ENCODE data around the gene MARK2. TPM values are rescaled to one million over a fixed set of nuclear protein-coding genes. Genes with fewer than 3 reads are reported as not detected.

Gene MARK2
- total and polyA plus RNA-seq, 2 donors: 12.7 to 17.5 TPM

DNA sequence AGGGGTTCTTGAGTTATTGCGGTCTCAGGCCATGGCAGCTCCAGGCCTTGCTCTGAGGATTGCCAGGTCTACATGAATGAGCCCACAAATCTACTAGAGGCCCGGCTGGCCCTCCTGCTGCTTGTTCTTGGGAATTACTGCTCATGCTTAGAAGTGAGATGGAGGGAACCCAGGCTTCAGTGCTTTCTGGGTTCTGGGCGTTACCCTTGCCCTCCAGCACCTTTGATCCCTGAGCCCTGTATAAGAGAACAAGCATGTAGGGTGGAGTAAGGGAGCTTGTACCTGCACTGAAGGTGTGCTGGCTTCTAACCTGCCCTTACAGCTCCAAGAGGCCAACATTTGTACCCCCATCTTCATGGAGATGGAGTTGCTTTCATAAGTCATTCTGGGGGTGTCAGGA is 103.9 kb downstream of the MARK2 start:
- 98% methylated on average over 3 of the region's 3 CpGs for WGBS
- H3K4me1 ChIP-seq (ENCODE audit: control insufficient read depth in 2 of 2, insufficient read depth in 2 of 2, low read length in 2 of 2): peaks cover 4 to 23% of the 10 kb centered on the region in 2 donors
- peaks cover 18 to 24% of the 10 kb centered on the region in 2 donors for H3K36me3 ChIP-seq (ENCODE audit: control insufficient read depth in 2 of 2, insufficient read depth in 2 of 2, low read length in 1 of 2)
- H3K27ac ChIP-seq (ENCODE audit: low read depth in 1 of 2, low read length in 1 of 2): no peak overlapping the region
- no peak for DNase-seq (ENCODE audit: low read depth in 6 of 9, low spot score in 9 of 9)
- H3K4me3 ChIP-seq (ENCODE audit: low read length in 2 of 2): no peak overlapping the region
- H3K9me3 ChIP-seq (ENCODE audit: control insufficient read depth in 2 of 2, insufficient read depth in 1 of 2, low read length in 1 of 2): no peaks in the 10 kb centered on the region
- H3K27me3 ChIP-seq (ENCODE audit: control insufficient read depth in 2 of 2, insufficient read depth in 1 of 2, low read length in 1 of 2): no peaks in the 10 kb centered on the region

DNA sequence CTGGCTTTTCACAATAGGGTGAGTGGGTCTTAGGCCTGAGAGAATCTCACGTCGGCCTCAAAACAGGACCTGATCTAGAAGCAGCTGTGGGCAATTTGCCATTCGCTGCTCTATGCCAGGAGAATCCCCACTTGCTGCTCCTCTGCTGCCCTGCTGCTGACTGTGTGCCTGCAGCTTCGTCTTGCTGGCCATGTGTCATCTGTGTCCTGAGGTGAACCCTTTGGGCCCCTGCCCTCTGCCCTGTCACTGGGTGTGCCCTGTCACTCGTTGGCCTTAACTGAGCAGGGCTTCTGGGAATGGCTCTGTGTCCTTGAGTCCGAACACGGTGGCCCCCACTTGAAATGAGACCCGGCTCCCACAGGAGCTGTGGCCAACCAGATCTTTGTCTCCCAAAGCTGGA is 106.1 kb downstream of the MARK2 start:
- Histone ChIP-seq H3K27me3 (ENCODE audit: control insufficient read depth in 2 of 2, insufficient read depth in 1 of 2, low read length in 1 of 2) (no peaks in the 10 kb centered on the region), H3K4me3 (ENCODE audit: low read length in 2 of 2) (no peak overlapping the region), H3K36me3 (ENCODE audit: control insufficient read depth in 2 of 2, insufficient read depth in 2 of 2, low read length in 1 of 2) (peaks cover 18 to 27% of the 10 kb centered on the region in 2 donors), H3K4me1 (ENCODE audit: control insufficient read depth in 2 of 2, insufficient read depth in 2 of 2, low read length in 2 of 2) (peaks cover 0 to 9% of the 10 kb centered on the region in 2 donors), H3K9me3 (ENCODE audit: control insufficient read depth in 2 of 2, insufficient read depth in 1 of 2, low read length in 1 of 2) (no peaks in the 10 kb centered on the region), H3K27ac (ENCODE audit: low read depth in 1 of 2, low read length in 1 of 2) (no peak overlapping the region)
- DNase-seq (ENCODE audit: low read depth in 6 of 9, low spot score in 9 of 9): no peak
- 94% methylated on average over 8 of the region's 8 CpGs for WGBS

DNA sequence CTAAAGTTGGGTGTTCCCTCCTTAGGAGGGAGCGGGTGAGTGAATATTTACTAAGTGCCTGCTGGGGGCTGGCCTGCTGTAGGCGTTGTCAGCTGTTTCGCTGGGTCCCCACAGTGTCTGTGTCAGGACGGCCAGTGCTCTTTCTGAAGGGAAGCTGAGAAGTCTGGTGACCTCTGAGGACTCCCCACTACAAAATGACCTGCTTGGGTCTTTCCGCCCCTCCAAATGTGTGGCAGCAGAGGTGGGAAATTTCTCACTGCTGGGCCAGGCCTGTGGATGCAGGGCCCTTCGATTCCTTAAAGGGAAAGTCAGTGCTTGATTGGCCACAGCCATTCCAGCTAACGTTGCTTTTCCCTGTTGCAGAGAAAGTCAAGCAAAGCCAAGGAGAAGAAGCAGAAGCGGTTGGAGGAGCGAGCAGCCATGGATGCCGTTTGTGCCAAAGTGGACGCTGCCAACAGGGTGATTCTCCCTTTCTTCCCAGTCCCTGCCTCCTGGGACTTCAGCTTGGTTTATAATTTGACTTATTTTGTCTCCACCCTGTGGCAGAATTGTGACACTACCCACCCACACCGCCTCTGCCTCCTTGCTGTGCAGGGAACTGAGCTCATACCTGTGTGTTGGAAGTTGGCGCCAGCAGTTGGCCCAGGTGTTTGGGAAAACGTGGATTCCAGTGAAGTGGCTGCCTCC is 106.7 kb downstream of the MARK2 start:
- Histone ChIP-seq H3K36me3 (ENCODE audit: control insufficient read depth in 2 of 2, insufficient read depth in 2 of 2, low read length in 1 of 2) (peaks cover 18 to 27% of the 10 kb centered on the region in 2 donors), H3K9me3 (ENCODE audit: control insufficient read depth in 2 of 2, insufficient read depth in 1 of 2, low read length in 1 of 2) (no peaks in the 10 kb centered on the region), H3K4me1 (ENCODE audit: control insufficient read depth in 2 of 2, insufficient read depth in 2 of 2, low read length in 2 of 2) (peaks cover 0 to 6% of the 10 kb centered on the region in 2 donors), H3K4me3 (ENCODE audit: low read length in 2 of 2) (no peak overlapping the region), H3K27me3 (ENCODE audit: control insufficient read depth in 2 of 2, insufficient read depth in 1 of 2, low read length in 1 of 2) (no peaks in the 10 kb centered on the region), H3K27ac (ENCODE audit: low read depth in 1 of 2, low read length in 1 of 2) (no peak overlapping the region)
- 75% methylated on average over 14 of the region's 14 CpGs for WGBS
- DNase-seq (ENCODE audit: low read depth in 6 of 9, low spot score in 9 of 9): peak in 4 of 9 donors; percentile 31 to 67 (median 52)

DNA sequence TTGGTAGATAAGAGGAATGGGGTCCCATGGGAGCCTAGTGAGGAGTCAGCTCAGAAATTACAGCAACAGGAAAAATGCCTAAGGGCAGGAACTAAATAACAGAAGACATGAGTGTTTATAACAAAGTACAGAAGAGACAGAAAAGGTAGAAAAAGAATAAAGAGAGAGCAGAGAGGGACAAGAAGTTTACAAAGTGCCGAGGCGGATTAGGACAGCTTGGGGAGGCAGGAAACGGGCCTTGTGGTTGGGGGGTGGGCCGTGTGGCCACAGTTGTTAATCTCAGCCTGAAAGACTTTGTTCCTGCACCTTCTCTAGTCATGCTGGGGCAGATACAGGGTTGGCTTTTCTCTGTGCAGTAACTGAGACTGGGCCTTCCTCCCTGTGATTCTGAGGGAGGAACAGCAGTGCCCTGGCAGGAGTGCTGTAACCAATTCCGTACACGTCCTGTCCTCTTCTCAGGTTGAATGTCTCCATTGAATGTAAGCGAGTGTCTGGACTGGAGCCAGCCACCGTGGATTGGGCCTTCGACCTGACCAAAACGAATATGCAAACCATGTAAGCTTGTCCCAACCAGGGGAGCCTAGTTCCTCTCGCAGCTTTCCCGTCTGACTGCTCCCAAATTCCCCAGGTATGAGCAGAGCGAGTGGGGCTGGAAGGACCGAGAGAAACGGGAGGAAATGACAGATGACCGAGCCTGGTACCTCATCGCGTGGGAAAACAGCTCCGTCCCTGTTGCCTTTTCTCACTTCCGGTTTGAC is 113.0 kb downstream of the MARK2 start:
- Histone ChIP-seq H3K9me3 (ENCODE audit: control insufficient read depth in 2 of 2, insufficient read depth in 1 of 2, low read length in 1 of 2) (no peaks in the 10 kb centered on the region), H3K27ac (ENCODE audit: low read depth in 1 of 2, low read length in 1 of 2) (peak overlapping the region; percentile 19 to 62), H3K27me3 (ENCODE audit: control insufficient read depth in 2 of 2, insufficient read depth in 1 of 2, low read length in 1 of 2) (no peaks in the 10 kb centered on the region), H3K4me3 (ENCODE audit: low read length in 2 of 2) (no peak overlapping the region), H3K4me1 (ENCODE audit: control insufficient read depth in 2 of 2, insufficient read depth in 2 of 2, low read length in 2 of 2) (peaks cover 9 to 25% of the 10 kb centered on the region in 2 donors), H3K36me3 (ENCODE audit: control insufficient read depth in 2 of 2, insufficient read depth in 2 of 2, low read length in 1 of 2) (peaks cover 41 to 52% of the 10 kb centered on the region in 2 donors)
- WGBS: 53% methylated on average over 20 of the region's 20 CpGs
- peak in 3 of 9 donors; percentile 23 to 53 (median 41) for DNase-seq (ENCODE audit: low read depth in 6 of 9, low spot score in 9 of 9)

- Histone ChIP-seq H3K4me3 (ENCODE audit: low read length in 2 of 2) (no peak overlapping the region), H3K9me3 (ENCODE audit: control insufficient read depth in 2 of 2, insufficient read depth in 1 of 2, low read length in 1 of 2) (no peaks in the 10 kb centered on the region), H3K4me1 (ENCODE audit: control insufficient read depth in 2 of 2, insufficient read depth in 2 of 2, low read length in 2 of 2) (peaks cover 9 to 30% of the 10 kb centered on the region in 2 donors), H3K27me3 (ENCODE audit: control insufficient read depth in 2 of 2, insufficient read depth in 1 of 2, low read length in 1 of 2) (no peaks in the 10 kb centered on the region), H3K36me3 (ENCODE audit: control insufficient read depth in 2 of 2, insufficient read depth in 2 of 2, low read length in 1 of 2) (peaks cover 42 to 49% of the 10 kb centered on the region in 2 donors), H3K27ac (ENCODE audit: low read depth in 1 of 2, low read length in 1 of 2) (peak overlapping the region in 1 of 2 donors; percentile 19)
- 97% methylated on average over 4 of the region's 4 CpGs for WGBS
- DNase-seq (ENCODE audit: low read depth in 6 of 9, low spot score in 9 of 9): no peak
These were observed 113.7 kb downstream of the MARK2 start for GRCh38 chr11:63952570-63952969.

DNA sequence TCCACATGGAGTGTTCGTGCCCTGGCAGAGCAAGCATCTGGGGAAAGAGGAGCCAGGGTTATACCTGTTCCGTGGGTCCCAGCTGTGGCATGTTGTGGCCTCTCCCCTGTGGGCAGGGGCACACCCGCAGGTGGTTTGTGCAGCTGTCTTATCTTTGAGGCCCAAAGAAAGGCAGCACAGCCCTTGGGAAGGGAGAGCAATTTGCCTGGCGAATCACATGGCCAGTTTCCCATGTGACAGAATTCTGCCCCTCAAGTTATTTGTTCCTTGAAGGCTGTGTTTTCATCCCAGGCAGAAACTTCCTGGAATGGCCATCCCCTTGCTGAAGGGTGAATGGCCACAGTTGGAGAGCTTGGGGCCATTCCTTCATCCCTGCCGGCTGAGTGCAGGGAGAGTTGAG is 119.1 kb downstream of the MARK2 start:
- no peaks in the 10 kb centered on the region for H3K27me3 ChIP-seq (ENCODE audit: control insufficient read depth in 2 of 2, insufficient read depth in 1 of 2, low read length in 1 of 2)
- no peak overlapping the region for H3K4me3 ChIP-seq (ENCODE audit: low read length in 2 of 2)
- peaks cover 35 to 36% of the 10 kb centered on the region in 2 donors for H3K36me3 ChIP-seq (ENCODE audit: control insufficient read depth in 2 of 2, insufficient read depth in 2 of 2, low read length in 1 of 2)
- peaks cover 0 to 47% of the 10 kb centered on the region in 2 donors for H3K4me1 ChIP-seq (ENCODE audit: control insufficient read depth in 2 of 2, insufficient read depth in 2 of 2, low read length in 2 of 2)
- H3K9me3 ChIP-seq (ENCODE audit: control insufficient read depth in 2 of 2, insufficient read depth in 1 of 2, low read length in 1 of 2): no peaks in the 10 kb centered on the region
- peak in 1 of 9 donors; percentile 46 for DNase-seq (ENCODE audit: low read depth in 6 of 9, low spot score in 9 of 9)
- 72% methylated on average over 5 of the region's 5 CpGs for whole genome bisulfite sequencing
- H3K27ac ChIP-seq (ENCODE audit: low read depth in 1 of 2, low read length in 1 of 2): no peak overlapping the region

Other genes starting within 250 kb of the MARK2 start
- gene PLAAT3, start 224.7 kb upstream of the MARK2 start, total RNA-seq: 2.1 TPM
- 21.8 TPM for gene PLAAT3, start 224.7 kb upstream of the MARK2 start, polyA plus RNA-seq
- gene ATL3, start 167.7 kb upstream of the MARK2 start, total RNA-seq: 17.8 TPM
- 18.9 TPM for gene ATL3, start 167.7 kb upstream of the MARK2 start, polyA plus RNA-seq
- gene RTN3, start 157.6 kb upstream of the MARK2 start, total RNA-seq: 26.0 TPM
- gene RTN3, start 157.6 kb upstream of the MARK2 start, polyA plus RNA-seq: 57.7 TPM
- 15.7 TPM for gene ZFTA, start 70.3 kb upstream of the MARK2 start, total RNA-seq
- gene ZFTA, start 70.3 kb upstream of the MARK2 start, polyA plus RNA-seq: 10.3 TPM
- 17.5 TPM for gene SPINDOC, start 25.7 kb upstream of the MARK2 start, total RNA-seq
- gene SPINDOC, start 25.7 kb upstream of the MARK2 start, polyA plus RNA-seq: 11.7 TPM
- 2.4 TPM for gene RCOR2, start 78.1 kb downstream of the MARK2 start, total RNA-seq
- 0.87 TPM for gene RCOR2, start 78.1 kb downstream of the MARK2 start, polyA plus RNA-seq
- gene NAA40, start 99.9 kb downstream of the MARK2 start, total RNA-seq: 9.1 TPM
- gene NAA40, start 99.9 kb downstream of the MARK2 start, polyA plus RNA-seq: 18.4 TPM
- gene COX8A, start 135.5 kb downstream of the MARK2 start, total RNA-seq: 418 TPM
- 411 TPM for gene COX8A, start 135.5 kb downstream of the MARK2 start, polyA plus RNA-seq
- 46.7 TPM for gene OTUB1, start 147.3 kb downstream of the MARK2 start, total RNA-seq
- gene OTUB1, start 147.3 kb downstream of the MARK2 start, polyA plus RNA-seq: 83.8 TPM
- gene FLRT1, start 196.8 kb downstream of the MARK2 start, total RNA-seq: 0.05 TPM
- gene FLRT1, start 196.8 kb downstream of the MARK2 start, polyA plus RNA-seq: 0.07 TPM

All from thymus (tissue), 11 donors.